ENCODE results near the gene CDH13. TPM values are rescaled to one million over a fixed set of nuclear protein-coding genes. Genes with fewer than 3 reads are reported as not detected.

Gene CDH13
- 10 to 100 TPM in 2 of 3 donors, 1 to 10 TPM in 1; 8.2 to 11.2 (median 10.3) TPM for polyA plus RNA-seq (ENCODE audit: insufficient read length in 3 of 3)
- long read RNA-seq, donor 1 = 0 reads
- long read RNA-seq, donor 2 = 0 reads
- long read RNA-seq, donor 3 = 0 reads
- long read RNA-seq, donor 4 = 0 reads
- long read RNA-seq, donor 5 = 0 reads
- long read RNA-seq, donor 6 = 0 reads
- long read RNA-seq, donor 7, partial matches to known transcripts = 6 of 6 reads
- long read RNA-seq, donor 7, other reads (novel, unspliced or antisense) = 0 of 6 reads
- long read RNA-seq, donor 8 = 0 reads
- long read RNA-seq, donor 9 = 0 reads
- long read RNA-seq, donor 10 = 0 reads
- long read RNA-seq, donor 11 = 0 reads
- long read RNA-seq, donor 12 = 0 reads
- long read RNA-seq, donor 13 = 0 reads
- long read RNA-seq, donor 14 = 0 reads
- long read RNA-seq, donor 15 = 0 reads
- long read RNA-seq, donor 16, partial matches to known transcripts = 5 of 5 reads
- long read RNA-seq, donor 16, other reads (novel, unspliced or antisense) = 0 of 5 reads

DNA sequence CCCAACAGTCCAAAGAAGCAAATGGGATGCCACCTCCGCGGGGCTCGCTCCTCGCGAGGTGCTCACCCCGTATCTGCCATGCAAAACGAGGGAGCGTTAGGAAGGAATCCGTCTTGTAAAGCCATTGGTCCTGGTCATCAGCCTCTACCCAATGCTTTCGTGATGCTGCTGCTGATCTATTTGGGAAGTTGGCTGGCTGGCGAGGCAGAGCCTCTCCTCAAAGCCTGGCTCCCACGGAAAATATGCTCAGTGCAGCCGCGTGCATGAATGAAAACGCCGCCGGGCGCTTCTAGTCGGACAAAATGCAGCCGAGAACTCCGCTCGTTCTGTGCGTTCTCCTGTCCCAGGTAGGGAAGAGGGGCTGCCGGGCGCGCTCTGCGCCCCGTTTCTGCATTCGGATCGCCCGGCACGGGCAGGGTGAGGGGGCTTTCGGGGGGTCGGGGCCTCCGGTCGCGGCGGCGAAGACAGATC is at the start of gene CDH13:
CDH13 (plus strand) TSS at position 179 of the 471 bp plus-strand sequence.
- DNase-seq = peak; percentile 12

DNA sequence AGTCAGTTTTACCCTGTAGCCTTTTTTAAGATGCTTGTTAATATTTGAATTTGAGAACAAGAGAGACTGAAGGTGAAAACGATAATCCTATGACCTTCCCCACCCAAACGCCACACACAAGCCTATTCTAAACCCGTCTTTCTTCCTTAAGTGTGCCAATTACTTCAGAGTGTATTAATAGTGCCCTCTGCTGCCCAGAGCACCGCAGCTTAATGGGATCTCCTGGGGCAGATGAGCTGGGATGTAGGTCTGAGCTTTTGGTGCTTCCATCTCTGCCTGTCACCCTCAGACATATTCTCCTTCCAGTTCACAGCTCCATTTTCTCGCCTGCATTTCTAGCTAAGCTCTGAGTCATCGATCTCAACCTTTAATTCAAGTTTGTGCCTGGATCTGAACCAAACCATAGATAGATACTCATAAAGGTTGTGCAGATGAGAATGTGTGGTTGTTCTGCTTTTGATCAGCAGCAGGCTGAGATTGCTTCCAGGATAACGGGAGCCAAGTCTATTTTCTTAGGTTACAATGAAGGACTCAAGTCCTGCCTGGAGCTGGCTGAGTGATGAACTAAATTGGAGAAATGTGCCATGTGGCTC is 46.4 kb upstream of the CDH13 start:
- DNase-seq = peak; percentile 20

DNA sequence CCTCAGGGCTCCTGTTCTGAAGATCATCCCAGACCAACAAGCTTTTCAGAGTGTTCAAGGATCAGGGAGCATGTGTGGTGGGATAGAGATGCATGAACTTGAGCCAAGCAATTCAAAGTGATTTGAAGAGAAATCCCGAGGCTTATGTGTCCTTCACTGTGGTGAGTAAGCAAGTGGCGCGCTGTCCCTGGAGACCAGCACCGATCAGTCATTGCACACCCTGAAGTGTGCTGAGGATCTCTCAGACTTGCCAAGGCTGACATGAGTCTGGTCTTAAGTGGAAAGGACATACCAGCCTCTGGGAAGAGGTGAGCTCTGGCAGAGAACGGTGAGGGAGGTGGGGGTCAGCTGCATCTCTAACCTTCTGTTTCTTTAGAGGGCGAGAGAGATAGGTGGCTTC is 43.8 kb upstream of the CDH13 start:
- no peak for DNase-seq

DNA sequence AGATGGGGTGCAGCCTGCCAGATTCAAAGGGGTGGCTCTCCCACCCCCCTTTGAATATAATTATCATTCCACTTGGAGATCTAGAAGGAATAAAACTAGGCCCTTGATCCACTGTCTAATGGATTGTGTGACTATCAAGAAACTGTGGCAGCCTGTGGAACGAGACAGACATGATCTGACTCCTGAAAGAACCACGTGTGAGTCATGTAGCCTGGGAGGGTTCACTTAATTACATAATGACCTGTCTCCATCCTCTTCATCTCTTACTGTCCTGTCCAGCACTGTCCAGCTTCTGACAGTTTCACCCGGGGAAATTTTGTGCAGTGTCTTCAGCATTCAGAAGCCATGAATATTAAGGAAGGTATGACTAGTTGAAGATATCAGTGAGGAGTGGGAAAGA is 43.3 kb upstream of the CDH13 start:
- DNase-seq = no peak

DNA sequence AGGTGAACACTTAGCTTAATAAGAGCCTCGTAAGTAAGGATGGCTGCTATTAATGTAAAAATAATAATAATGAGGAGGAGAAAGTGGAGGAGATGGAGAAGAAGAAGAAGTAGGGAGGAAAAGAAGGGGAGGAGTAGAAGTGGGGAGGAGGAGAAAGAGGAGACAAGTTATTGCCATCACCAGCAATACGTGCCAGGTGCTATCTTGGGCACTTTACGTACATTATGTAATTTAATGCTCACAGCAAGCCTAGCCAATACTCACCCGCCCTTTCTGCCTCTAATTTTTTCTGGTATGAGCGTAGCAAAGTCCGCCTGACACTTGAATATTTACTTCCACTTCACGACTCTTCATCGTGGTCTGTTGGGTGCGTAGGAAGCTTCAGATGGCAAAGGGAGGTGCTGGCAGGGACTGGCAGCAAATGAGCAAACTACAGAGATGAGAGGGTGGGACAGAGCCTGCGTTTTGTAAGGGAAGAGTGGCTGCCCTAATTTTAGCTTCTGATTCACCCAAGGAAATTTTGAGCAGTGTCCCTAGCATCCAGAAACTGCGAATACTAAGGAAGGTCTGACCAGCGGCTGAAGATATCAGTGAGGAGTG is 42.1 kb upstream of the CDH13 start:
- DNase-seq = no peak

DNA sequence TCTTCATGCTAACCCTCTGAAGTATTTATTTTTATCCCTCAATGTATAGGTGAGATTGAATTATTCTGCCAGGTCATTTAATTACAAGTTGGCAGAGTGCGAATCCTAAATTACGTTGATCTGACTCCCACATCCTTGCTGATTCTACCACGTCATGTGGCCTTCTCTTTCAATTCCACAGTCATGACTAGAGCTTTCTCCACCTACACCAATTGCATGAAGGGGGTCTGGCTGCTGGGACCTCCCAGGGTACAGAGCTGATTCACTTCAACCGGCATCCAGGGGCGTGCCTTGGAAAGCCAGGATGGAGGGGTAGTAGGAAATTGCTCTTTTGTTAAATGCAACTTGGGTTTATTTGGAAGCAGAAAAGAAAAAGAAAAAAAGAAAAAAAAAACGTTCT is 41.1 kb upstream of the CDH13 start:
- no peak for DNase-seq

DNA sequence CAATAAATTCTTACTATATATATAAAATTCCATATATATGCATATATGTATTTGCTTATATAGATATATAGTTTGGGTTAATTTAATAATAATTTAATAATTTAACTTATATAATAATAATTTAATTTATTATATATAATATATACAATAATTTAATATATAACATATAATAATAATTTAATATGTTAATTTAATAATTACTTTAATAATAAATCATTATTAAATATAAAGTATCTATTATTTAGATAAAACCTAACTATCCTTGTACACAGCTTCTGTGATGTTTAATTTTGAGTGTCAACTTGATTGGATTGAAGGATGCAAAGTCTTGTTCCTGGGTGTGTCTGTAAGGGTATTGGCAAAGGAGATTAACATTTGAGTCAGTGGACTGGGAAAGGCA is 40.6 kb upstream of the CDH13 start:
- no peak for DNase-seq

DNA sequence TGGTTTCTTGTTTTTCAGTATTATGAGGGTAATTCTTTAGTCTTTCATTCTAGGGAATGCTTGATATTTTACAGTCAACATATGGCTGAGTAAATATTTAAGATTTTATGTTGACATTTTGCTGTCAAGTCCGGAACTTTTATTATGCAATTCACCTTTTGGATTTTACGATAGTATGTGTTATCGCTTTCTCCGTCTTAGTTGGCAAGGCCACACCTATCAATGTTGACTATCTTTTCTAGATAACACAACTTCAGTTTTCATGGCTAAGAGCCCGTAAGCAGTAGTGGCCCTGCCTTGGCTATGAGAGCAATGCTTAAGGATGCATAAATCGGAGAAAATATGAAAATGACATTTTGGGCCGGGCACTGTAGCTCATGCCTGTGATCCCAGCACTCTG is 39.5 kb upstream of the CDH13 start:
- no peak for DNase-seq

DNA sequence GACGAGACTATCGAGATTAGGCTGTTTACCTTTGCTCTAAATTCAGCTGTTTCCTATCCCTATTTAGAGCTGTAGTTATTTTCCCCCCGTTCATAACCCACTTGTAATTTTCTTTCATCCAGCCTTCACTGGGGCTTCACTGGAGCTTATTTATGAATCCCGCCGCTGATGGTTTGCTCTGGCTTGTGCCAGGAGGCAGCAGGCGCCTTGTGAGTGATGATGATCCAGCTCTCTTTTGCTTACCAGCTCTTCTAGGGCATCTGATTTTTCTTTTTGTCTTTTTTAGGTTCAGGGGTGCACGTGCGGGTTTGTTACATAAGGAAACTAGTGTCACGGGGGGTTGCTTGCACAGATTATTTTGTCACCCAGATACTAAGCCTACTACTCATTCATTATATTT is 37.4 kb upstream of the CDH13 start:
- no peak for DNase-seq

DNA sequence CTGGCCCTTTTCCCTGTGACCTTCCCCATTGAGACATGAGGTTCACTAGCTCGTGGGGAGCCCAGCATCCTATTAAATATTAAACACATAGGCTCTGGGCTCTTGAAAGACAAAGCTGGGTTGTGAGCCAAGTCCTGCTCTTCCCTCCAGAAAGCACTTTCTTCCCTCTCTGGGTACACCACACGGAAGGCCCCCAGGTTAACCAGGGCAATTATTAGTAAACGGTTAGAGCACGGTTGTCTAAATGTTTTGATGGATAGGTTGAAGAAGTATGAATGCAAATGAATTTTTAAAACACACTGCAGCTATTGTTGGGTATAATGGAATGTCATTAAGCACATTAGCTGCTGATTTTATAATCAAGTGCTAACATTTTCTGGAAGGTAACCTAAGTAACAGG is 32.7 kb upstream of the CDH13 start:
- no peak for DNase-seq

DNA sequence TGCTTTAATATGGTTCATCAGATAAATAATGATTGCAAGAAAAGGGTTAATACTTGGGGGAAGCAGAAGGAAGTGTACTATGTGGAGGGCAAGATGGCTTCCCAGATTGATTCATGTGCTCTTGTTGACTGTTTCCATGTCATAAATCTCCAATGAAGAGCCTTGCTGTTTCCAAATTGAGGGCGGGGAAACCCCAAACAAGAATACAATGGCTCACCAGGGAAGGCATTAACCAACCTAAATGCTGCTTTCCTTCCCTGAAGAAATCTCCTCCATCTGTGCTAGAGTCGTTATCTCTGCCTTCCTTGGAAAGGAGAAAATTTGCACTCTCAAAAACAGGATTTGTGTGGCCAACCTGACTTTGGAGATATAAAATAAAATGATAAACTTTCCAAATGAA is 28.0 kb upstream of the CDH13 start:
- DNase-seq = no peak

DNA sequence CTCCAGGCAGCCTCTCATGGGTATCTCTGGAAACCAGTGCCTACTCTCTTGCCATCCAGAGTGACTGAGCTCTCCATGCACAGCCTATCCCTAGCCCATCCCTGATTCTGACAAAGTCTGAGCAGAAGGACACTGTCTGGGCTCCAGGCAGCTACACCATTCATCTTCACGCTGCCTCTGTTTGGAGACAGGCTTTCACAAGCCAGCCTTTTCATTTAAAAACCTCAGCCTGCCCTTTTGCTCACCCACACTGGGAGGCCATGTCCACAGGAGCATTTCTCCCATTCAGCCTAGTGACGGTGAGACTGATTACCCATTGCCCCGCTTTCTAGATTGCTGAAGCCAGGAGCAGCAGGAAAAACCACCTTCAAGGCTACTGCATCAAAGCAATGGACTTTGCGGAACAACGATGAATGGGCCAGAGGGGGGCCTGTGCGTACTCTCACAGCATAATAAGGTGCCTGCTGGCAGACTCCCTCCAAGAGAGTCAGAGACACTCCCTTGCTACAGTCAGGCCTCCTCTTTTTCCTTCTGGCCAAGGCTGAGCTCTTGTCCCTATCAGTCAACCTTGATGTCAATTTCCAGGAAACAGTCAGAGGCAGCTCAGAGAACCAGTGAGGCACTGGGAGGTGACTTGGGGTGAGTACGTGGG is 24.7 kb upstream of the CDH13 start:
- DNase-seq = no peak

DNA sequence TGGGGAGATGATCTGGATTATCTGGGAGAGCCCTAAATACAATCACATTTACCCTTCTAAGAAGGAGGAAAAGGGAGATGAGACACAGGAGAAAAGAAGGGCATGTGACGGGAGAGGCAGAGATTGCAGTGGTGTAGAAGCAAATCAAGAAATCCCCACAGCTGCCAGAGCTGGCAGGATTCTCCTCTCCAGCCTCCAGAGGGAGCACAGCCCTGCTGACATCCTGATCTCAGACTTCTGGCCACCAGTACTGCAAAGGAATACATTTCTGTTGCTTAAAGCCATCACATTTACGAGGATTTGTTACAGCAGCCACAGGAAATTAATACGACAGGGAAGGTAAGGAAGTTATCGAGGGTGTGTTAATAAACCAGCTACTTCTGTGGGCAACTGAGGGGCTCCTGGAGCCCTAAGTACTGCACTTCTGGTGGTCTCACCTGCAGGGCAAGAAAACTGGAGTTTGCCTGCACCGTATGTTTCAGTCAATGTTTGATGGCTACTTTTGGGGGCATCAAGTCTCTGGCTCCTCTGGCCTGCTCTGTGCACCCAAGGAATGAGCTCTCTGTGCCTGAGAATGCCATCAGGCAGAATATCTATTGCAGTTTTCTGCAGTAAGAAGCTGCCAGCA is 22.9 kb upstream of the CDH13 start:
- peak; percentile 34 for DNase-seq

DNA sequence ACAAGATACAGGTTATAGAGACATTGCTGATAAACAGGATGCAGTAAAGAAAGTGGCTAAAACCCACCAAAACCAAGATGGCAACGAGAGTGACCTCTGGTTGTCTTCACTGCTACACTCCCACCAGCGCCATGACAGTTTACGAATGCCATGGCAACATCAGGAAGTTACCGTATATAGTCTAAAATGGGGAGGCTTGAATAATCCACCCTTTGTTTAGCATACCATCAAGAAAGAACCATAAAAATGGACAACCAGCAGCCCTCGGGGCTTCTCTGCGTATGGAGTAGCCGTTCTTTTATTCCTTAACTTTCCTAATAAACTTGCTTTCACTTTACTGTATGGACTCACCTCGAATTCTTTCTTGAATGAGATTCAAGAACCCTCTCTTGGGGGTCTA is 21.7 kb upstream of the CDH13 start:
- DNase-seq = no peak

DNA sequence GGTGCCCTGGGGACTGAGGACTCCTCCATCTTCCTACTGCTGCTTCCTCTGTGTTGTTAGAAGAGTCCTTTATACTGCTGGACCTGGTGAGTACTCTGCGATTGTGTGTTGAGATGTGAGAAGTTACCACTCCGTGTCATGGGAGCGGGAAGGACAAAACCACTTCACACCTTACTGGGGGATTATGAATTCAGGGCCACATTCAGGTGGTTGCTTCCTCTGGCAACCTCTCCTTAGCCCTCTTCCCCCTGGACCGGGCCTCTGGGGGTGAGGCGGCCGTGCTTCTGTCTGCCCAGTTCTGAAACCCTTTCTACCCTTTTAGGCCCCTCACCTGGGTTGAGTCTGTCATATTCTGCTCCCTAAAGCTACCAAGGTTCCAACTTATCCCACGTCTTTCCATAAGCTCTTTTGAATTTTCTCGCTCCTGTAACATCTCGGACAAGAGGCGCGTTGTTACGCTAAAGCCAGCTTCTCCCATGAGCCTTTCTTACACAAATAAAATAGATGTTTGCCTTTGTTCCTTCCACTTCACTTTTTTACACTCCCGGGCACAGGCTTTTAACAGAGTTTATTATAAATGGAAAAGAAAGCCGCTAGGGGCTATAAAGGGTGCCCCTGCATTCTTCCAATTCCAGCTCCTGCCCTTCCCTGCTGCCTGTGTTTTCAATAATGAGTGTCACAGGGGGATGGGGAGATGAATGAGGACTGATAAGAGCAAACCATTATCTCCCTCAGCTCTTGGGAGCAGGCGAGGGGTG is 20.7 kb upstream of the CDH13 start:
- no peak for DNase-seq

DNA sequence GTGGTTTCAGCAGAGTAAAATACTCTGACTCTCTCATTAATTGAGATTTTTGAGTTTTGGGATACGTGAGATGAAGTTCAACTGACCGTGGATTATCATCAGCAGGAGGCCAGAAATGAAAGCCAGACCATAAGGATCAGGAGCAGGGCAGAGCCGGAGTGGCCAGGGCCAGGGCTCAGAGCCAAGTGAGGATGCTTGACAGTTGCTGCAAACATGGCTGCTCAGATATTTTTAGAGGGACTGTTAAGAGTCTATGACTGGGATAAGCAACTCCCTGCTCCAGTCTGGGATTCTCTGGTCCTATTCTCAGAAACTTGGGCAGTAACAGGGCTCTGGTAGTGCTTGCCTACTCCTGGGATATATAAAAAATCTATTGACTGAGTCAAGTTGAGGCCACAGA is 17.6 kb upstream of the CDH13 start:
- DNase-seq = no peak

DNA sequence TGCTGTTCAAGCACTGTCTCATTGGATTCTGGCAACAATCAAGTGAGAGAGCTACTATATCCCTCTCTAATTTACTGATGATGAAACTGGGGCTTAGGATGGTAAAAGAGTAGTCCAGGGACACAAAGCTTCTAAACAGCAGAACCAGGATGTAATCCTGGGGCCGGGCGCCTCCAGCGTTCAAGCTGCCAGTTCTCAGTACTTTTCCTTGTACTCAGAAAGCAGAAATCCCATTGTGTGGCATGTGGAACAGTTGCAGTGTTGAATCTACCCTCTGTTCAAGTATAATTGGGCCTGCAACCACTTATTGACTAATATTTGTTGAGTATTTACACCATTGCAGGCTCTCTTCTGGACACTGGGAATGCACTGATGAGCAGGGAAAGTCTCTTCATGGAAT is 14.5 kb upstream of the CDH13 start:
- DNase-seq = no peak

DNA sequence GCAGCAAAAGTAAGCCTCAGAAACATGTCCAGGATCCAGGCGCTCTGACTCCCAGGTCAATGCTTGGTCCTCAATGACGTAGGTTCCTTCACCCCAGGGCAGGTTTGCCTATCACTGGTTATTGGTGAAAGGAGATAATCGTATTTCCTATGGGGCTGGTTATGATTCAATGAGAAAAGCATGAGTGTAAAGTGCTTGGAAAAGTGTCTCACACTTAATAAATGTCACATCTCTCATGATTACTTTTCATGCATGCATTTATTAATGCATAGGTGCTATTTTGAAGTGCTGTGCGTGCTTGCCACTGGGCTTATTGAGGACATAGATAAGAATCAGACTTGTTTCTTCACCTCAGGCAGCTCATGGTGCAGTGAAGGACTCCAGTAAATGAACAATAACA is 10.4 kb upstream of the CDH13 start:
- no peak for DNase-seq

DNA sequence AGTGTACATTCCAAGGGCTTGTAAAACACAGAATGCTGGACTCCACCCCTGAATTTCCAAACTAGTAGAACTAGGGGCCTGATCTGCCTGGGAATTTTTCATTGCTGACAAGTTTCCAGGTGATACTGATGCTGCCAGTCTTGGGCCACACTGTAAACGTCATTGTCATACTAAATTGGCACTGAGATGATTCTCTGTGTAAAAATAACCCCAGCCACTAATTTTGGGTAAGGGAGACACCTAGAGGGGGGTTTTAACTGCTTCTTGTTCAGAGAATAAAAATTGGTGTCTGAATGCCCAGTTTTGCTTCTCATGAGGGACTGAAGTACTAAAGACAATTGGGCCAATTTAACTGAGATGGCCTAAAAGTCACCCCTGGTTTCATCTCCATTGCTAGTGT is 5.0 kb upstream of the CDH13 start:
- DNase-seq = no peak

DNA sequence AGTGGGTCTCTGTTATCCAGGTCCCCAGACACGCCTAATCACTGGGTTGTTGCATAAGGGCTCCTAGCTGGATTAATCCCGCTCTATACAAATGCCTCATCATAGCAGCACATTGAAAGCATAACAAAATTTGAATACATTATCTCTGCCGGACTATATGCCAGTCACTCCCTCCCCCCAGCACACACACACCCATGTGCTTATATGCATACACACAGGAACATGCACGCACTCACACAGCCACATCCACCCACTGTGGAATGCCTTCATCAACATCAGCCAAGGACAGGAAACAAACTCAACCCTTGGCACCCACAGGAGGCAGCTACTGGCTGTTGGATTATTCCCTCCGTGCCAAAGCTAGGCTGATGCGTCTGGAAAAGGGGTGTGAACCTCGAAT is 3.5 kb upstream of the CDH13 start:
- DNase-seq = no peak
